Upper lobe of left lung (tissue), 4 donors: ENCODE data around the gene SIL1.

Source experiments
- CTCF ChIP-seq, 6 experiments: fragments of 450-650 bp in 4 of 6; fragments of 200-600 bp in 2 of 6; sonication (generic) in 2 of 6; IDR thresholded peaks; one replicate each; pipeline ENCODE4 v1.5.1; 2016 to 2019; ENCODE audit warnings: antibody characterized with exemption in 6 of 6
- EP300 ChIP-seq, 4 donors: sonication (generic); formaldehyde crosslinking; IDR thresholded peaks; one replicate each; pipeline ENCODE4 v1.5.1; 2017; ENCODE audit warnings: antibody characterized with exemption in 4 of 4, control low read depth in 2 of 4
- POLR2A ChIP-seq, 4 donors: fragments of 450-650 bp; IDR thresholded peaks; one replicate each; pipeline ENCODE4 v1.5.1; 2016 to 2017; ENCODE audit warnings: antibody characterized with exemption in 4 of 4, mild to moderate bottlenecking in 2 of 4
- POLR2AphosphoS5 ChIP-seq, 2 donors: sonication (generic); formaldehyde crosslinking; IDR thresholded peaks; one replicate each; pipeline ENCODE4 v1.5.1; 2017; ENCODE audit warnings: antibody characterized with exemption in 2 of 2

- TF ChIP-seq CTCF (IDR thresholded peaks at IDR 0.05), result no peak
- TF ChIP-seq EP300 (IDR thresholded peaks at IDR 0.05), result no peak
- TF ChIP-seq POLR2AphosphoS5 (IDR thresholded peaks at IDR 0.05), result no peak
- no peak for TF ChIP-seq POLR2A (IDR thresholded peaks at IDR 0.05)
Measured at GRCh38 chr5:138985683-138986082, 212.5 kb downstream of the SIL1 start.
